Measurements from ENCODE around the gene ODF2. TPM values are rescaled to one million over a fixed set of nuclear protein-coding genes. Genes with fewer than 3 reads are reported as not detected.
A peak's percentile ranks its signal among the peaks of the same experiment; 100 is the strongest.

ODF2 gene
- polyA plus RNA-seq, 1 experiment: 16.8 TPM

DNA sequence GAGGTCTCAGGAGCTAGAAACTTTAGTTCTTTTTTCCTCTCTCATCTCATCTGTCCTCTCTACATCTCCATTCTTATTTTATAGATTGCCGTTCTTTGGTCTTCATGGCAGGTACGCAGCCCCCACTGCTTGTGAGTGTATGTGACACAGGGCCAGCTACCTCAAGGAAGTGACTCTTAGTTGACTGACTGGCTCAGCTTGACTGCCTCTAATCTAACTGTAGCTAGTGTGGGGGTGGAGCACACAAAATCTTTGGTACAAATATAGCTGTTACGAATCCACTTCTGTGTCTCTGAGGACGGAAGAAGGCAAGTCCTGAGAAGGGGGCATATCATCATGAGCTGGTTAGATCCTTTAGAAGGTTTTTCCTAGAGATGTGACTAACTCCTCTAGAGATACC is 76.8 kb downstream of the ODF2 start:
- Histone ChIP-seq H3K4me3 (ENCODE audit: low read depth, low read length) (no peak overlapping the region), H3K27ac (ENCODE audit: low read depth, low read length) (no peak overlapping the region), H3K27me3 (ENCODE audit: control insufficient read depth, insufficient read depth, low read length) (no peaks in the 10 kb centered on the region), H3K9me3 (ENCODE audit: control insufficient read depth, insufficient read depth, low read length) (no peaks in the 10 kb centered on the region)
- ChIA-PET POLR2A (interaction anchor here (0.7 kb wide), 1 partner anchor 19 kb away, joined by 3 read pairs; no protein-coding TSS in a partner anchor), CTCF (no interaction called here)
- no peak for DNase-seq (ENCODE audit: low read depth, low spot score)
- TF ChIP-seq, protein P1, sequence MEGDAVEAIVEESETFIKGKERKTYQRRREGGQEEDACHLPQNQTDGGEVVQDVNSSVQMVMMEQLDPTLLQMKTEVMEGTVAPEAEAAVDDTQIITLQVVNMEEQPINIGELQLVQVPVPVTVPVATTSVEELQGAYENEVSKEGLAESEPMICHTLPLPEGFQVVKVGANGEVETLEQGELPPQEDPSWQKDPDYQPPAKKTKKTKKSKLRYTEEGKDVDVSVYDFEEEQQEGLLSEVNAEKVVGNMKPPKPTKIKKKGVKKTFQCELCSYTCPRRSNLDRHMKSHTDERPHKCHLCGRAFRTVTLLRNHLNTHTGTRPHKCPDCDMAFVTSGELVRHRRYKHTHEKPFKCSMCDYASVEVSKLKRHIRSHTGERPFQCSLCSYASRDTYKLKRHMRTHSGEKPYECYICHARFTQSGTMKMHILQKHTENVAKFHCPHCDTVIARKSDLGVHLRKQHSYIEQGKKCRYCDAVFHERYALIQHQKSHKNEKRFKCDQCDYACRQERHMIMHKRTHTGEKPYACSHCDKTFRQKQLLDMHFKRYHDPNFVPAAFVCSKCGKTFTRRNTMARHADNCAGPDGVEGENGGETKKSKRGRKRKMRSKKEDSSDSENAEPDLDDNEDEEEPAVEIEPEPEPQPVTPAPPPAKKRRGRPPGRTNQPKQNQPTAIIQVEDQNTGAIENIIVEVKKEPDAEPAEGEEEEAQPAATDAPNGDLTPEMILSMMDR (IDR thresholded peaks at IDR 0.05; ENCODE audit: low read depth, low read length): no peak

DNA sequence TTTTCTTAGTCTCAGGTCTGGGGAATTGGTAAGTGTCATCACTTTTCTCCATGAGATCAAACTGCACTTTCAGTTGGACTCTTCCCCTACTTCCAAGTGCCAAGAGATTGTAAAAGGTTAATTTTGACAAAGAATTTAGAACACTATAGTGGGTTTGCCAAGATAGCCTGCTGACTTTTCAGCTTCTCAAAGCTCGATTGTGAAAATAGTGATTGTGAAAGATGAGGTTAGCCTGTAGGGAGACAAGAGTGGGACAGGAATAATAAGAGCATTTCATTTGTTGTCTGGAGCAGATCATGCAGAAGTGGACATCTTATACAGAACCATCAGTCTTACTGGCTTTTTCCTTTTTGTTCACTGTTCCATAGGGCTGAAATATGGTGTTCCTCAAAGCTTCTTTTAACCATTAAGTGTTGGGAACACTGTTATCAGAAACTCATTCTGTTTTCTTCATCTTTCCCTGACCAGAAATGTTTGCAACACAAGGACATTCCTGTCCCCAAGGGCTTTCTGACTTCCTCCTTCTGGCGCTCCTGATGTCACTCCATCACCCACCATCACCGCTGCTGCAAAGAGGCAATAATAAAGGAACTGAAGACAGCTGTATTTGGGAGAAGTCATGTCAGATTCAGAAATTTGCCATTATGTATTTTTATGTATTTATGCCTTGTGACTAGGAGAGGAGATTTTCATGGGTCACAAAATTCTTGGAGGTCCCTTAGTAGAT is 85.0 kb downstream of the ODF2 start:
- Histone ChIP-seq H3K4me3 (ENCODE audit: low read depth, low read length) (no peak overlapping the region), H3K9me3 (ENCODE audit: control insufficient read depth, insufficient read depth, low read length) (no peaks in the 10 kb centered on the region), H3K27me3 (ENCODE audit: control insufficient read depth, insufficient read depth, low read length) (no peaks in the 10 kb centered on the region), H3K27ac (ENCODE audit: low read depth, low read length) (no peak overlapping the region)
- no peak for DNase-seq (ENCODE audit: low read depth, low spot score)
- CTCF ChIA-PET: interaction anchor here (0.6 kb wide), 1 partner anchor 246 kb away, joined by 7 read pairs; no protein-coding TSS in a partner anchor
- TF ChIP-seq, protein P1 (IDR thresholded peaks at IDR 0.05; ENCODE audit: low read depth, low read length): no peak
- POLR2A ChIA-PET: no interaction called here

GRCh38 chr9:128546504-128546903 is 90.7 kb downstream of the ODF2 start:
- no peaks in the 10 kb centered on the region for H3K9me3 ChIP-seq (ENCODE audit: control insufficient read depth, insufficient read depth, low read length)
- H3K27me3 ChIP-seq (ENCODE audit: control insufficient read depth, insufficient read depth, low read length): no peaks in the 10 kb centered on the region
- CTCF ChIA-PET: no interaction called here
- DNase-seq (ENCODE audit: low read depth, low spot score): no peak
- TF ChIP-seq, protein P1 (IDR thresholded peaks at IDR 0.05; ENCODE audit: low read depth, low read length): no peak
- H3K4me3 ChIP-seq (ENCODE audit: low read depth, low read length): no peak overlapping the region
- H3K27ac ChIP-seq (ENCODE audit: low read depth, low read length): no peak overlapping the region
- POLR2A ChIA-PET: no interaction called here

- ChIA-PET CTCF (no interaction called here), POLR2A (interaction anchor here (0.7 kb wide), 1 partner anchor 15 kb away, joined by 7 read pairs; no protein-coding TSS in a partner anchor)
- Histone ChIP-seq H3K4me3 (ENCODE audit: low read depth, low read length) (no peak overlapping the region), H3K27me3 (ENCODE audit: control insufficient read depth, insufficient read depth, low read length) (no peaks in the 10 kb centered on the region), H3K9me3 (ENCODE audit: control insufficient read depth, insufficient read depth, low read length) (no peaks in the 10 kb centered on the region), H3K27ac (ENCODE audit: low read depth, low read length) (no peak overlapping the region)
- TF ChIP-seq, protein P1 (IDR thresholded peaks at IDR 0.05; ENCODE audit: low read depth, low read length): no peak
- no peak for DNase-seq (ENCODE audit: low read depth, low spot score)
Measured at GRCh38 chr9:128548876-128549275, 93.1 kb downstream of the ODF2 start.

DNA sequence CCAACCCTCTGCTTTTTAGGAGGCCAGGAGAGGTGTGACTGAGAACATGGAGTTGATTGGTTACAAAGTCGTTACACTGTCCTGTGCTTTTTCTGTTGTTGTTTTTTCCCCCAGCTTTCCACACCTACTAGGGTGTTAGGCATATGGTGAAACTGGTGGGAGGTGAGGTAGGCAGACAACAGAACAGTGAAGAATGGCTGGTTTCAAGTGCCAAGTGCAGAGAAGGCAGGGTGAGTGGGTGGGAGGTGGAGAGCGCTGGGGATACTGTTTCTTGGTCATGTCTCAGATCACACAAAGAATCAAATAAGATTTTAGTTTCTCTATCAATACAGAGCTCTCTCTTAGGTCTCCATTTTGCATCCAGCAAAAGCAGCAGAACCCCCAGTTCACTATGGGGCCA is 94.4 kb downstream of the ODF2 start:
- POLR2A ChIA-PET: interaction anchor here (1.3 to 1.8 kb wide), 3 partner anchors 9 to 173 kb away, joined by 3 to 4 read pairs (median 3); no protein-coding TSS in a partner anchor
- TF ChIP-seq, protein P1 (IDR thresholded peaks at IDR 0.05; ENCODE audit: low read depth, low read length): no peak
- no peak for DNase-seq (ENCODE audit: low read depth, low spot score)
- CTCF ChIA-PET: interaction anchor here (1.0 to 1.1 kb wide), 3 partner anchors 112 to 209 kb away, joined by 3 to 4 read pairs (median 3); partner anchors contain the start of gene PKN3
- Histone ChIP-seq H3K9me3 (ENCODE audit: control insufficient read depth, insufficient read depth, low read length) (no peaks in the 10 kb centered on the region), H3K27me3 (ENCODE audit: control insufficient read depth, insufficient read depth, low read length) (no peaks in the 10 kb centered on the region), H3K27ac (ENCODE audit: low read depth, low read length) (peak overlapping the region; percentile 55), H3K4me3 (ENCODE audit: low read depth, low read length) (no peak overlapping the region)

Measured in AG04450 (cell line).